Effector CD8-positive, alpha-beta T cell (primary cell): ENCODE results near the gene RYK.

Experiments used
- DNase-seq: peaks from one replicate; lab custom pipeline; 2025; lab: John Stamatoyannopoulos, UW

Gene RYK

GRCh38 chr3:134149286-134149685 lies 101.4 kb downstream of the RYK start:
- no peak for DNase-seq

GRCh38 chr3:134148534-134148933 lies 102.1 kb downstream of the RYK start:
- DNase-seq, result no peak

DNA sequence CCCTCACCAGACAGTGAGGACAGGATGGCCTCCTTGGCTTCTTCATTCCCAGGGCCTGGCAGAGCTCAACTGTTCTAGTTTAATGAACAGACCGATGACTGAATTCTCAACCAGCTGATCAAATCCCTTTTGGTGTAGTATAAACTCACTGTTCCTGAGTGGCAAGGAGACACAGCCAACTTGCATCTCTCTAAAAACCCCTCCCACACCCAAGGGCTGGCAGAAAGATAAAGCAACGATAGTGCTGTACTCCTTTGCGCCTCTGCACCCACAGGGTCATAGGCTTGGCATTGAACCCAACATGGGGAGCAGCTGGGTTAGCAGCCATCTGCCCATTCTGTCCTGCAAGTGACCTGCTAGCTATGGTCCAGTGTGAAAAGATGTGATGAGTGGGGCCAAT lies 103.2 kb downstream of the RYK start:
- no peak for DNase-seq

DNA sequence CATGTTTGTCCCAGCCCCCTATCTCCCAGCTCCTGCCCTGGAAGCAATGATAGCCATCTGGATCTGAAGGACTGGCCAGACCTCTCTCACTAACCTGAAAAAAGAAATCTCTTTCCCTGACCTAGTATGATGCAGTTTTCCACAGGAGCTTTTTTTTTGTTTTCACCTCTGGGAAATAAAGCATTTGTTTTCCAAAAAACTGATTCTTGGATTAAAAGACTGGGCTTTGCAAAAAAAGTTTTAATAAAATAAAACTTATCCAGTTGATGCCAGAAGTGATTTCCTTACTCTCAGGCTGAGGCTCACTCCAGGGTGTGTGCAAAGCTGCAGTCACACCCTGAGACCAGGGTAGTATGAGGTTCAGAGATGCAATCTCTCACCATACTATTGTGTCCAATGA lies 104.0 kb downstream of the RYK start:
- no peak for DNase-seq

GRCh38 chr3:134145183-134145582 lies 105.5 kb downstream of the RYK start:
- DNase-seq, result no peak

DNA sequence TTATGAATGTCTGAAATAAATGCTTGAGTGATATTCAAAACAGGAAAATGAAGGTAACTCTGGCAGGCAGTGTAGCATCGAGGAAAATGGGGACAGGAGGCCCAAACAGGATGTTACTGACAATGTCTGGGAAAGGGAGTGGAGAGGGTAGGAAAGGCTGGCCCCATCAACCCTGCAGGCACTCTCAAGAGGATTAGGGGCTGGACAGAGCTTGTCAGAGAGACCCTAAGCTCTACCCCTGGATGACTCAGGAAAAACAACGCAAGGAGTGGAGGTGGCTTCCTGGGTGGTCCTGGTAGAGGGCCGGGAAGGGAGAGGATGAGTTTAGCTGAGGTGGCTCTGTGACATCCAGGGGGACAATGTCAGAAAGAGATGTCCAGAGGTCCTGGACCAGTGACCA lies 106.0 kb downstream of the RYK start:
- DNase-seq, result no peak

DNA sequence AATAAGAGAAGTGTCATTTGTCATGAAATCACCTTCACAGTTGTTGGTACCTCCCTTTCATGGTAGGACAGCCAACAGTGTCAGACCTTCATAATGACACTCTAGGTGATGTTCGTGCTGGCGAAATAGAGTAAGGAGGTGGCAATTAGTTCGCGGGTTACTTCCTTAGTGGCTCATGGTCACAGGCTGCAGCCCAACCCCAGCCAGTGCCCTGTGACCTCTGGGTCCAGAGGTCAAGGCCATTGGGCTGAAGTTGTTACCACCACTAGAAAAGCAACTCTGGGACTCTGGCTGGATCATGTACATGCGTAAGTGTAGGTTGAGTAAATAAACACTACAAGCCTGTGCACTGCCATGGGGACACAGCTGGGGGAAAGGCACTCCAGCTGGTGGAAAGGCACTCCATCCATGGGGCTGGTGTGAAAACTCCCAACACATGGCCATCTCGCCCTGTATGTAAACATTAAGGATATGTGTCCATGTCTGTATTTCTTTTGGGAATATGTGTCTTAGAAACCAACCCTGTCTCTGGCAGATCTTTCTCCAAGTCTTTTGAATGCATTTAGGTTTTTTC lies 106.7 kb downstream of the RYK start:
- DNase-seq, result no peak

DNA sequence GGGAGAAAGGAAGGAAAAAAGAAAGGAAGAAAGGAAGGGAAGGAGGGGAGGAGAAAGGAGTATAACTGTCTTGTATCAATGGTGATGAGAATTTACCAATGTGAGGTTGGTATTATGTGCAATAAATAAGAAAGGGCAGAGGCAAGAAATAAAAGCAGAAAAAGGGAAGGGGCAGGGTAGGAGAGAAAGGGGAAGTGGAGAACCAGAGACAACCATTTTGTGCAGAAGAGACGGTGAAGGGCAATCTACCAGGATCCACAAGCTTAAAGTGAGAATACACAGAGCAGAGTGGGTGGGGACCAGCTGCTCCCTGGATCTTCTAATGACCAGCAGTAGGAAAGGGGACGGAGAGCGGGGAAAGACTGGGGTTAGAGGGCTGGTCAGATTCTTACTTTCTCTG lies 114.1 kb downstream of the RYK start:
- DNase-seq, result no peak

DNA sequence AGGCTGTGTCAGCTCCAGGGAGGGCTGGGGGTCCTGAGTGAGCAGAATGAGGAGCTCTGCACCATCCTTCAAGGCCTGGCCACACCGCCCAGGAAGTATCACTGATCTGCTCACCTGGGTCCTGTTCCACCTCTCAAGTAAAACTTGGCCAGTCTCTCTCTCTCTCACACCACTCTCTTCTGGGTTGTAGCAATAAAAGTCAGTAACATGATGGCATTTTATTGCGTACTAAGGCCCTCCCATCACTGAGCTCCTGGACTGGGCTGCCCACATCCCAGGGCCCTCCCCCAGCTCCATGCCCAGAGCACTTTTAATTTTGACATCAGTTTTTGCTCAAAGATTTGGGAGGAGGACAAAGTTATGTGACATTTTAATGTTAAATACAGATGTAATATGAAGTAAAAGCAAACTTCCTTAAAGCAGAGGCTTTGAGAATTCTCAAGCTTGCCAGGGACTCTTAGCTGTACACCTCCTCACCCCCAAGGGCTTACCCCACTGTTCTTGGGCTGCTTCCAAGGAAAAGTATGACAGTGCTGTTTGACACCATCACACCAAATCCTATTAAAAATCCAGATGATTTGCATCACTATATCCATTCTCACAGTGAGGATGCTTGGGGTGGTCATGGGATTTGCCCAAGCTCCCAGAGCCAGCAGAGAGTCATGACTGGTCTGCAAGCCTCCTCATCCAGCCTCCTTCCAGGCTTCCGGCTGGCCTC lies 115.8 kb downstream of the RYK start:
- DNase-seq, result no peak

- no peak for DNase-seq
These were observed 116.4 kb downstream of the RYK start for GRCh38 chr3:134134240-134134639.

GRCh38 chr3:134132961-134133360 lies 117.7 kb downstream of the RYK start:
- DNase-seq, result no peak

GRCh38 chr3:134126153-134126552 lies 124.5 kb downstream of the RYK start:
- DNase-seq, result no peak

DNA sequence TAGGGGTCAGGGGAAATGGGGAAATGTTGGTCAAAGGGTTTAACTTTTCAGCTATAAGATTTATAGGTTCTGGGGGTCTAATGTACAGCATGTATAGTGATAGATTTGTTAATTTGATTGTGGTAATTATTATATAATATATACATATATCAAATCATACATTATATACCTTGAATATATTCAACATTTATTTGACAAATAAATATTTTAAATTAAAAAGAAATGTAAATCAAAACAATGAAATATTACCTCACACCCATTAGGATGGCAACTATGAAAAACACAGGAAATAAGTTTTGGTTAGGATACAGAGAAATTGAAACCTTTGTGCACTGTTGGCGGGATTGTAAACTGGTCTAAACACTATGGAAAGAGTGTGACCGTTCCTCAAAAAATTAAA lies 135.9 kb downstream of the RYK start:
- no peak for DNase-seq

DNA sequence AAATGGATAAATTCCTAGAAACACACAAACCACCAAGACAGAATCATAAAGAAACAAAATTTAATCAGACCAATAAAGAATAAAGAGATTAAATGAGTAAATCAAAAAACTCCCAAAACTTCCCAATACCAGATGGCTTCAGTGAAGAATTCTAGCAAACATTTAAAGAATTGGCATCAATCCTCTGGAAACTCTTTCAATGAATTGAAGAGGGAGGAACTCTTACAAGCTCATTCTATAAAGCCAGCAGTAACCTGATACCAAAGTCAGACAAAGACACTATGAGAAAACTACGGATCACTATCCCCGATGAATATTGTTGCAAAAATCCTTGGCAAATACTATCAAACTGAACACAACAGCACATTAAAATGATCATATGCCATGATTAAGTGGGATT lies 139.0 kb downstream of the RYK start:
- no peak for DNase-seq

DNA sequence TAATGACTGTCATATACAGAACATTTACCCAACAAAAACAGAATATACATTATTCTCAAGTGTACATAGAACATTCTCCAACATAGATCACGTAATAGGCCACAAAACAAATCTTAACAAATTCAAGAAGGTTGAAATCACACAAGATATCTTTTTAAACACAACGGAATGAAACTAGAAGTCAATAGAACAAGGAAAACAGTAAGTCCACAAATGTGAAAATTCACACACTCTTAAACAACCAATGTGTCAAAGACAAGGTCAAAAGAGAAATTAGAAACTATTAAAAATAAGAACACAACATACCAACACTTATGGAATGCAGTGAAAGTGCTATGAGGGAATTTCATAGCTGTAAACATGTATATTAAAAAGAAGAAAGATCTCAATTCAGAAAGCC lies 139.7 kb downstream of the RYK start:
- no peak for DNase-seq
